ENCODE measurements around the gene FIGN.

DNA sequence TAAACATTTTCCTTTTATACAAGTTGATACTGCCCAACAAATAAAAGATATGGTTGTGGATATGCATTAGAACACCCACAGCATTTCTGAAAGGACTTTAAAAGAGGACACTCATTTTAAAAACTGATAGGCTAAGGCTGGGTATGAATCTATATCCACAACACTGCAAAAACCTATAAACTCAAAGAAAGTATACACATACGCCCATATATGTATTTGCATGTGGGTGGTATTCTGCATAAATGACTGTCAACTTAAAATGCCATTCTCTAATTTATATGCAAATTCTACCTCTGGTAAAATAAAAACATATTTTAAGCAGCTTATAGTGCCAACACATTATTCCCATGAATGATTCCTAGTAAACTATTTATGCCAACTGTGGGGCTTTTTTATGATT is 20.1 kb downstream of the FIGN start:
- TF ChIP-seq, protein P1, sequence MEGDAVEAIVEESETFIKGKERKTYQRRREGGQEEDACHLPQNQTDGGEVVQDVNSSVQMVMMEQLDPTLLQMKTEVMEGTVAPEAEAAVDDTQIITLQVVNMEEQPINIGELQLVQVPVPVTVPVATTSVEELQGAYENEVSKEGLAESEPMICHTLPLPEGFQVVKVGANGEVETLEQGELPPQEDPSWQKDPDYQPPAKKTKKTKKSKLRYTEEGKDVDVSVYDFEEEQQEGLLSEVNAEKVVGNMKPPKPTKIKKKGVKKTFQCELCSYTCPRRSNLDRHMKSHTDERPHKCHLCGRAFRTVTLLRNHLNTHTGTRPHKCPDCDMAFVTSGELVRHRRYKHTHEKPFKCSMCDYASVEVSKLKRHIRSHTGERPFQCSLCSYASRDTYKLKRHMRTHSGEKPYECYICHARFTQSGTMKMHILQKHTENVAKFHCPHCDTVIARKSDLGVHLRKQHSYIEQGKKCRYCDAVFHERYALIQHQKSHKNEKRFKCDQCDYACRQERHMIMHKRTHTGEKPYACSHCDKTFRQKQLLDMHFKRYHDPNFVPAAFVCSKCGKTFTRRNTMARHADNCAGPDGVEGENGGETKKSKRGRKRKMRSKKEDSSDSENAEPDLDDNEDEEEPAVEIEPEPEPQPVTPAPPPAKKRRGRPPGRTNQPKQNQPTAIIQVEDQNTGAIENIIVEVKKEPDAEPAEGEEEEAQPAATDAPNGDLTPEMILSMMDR (IDR thresholded peaks at IDR 0.05): no peak
- TF ChIP-seq POLR2A (IDR thresholded peaks at IDR 0.05): no peak
